K562 (cell line): Measurements from ENCODE around the gene S100A4. TPM values are rescaled to one million over a fixed set of nuclear protein-coding genes. Genes with fewer than 3 reads are reported as not detected.

Experiments used
- CBX1 ChIP-seq: sonication (generic); IDR thresholded peaks from 2 replicates; pipeline ENCODE4 v1.6.1; 2016; ENCODE audit warnings: antibody characterized with exemption, low read depth, mild to moderate bottlenecking
- CCNT2 ChIP-seq: IDR thresholded peaks from 2 replicates; pipeline ENCODE4 v1.6.1; 2011; ENCODE audit warnings: borderline replicate concordance, low read depth, mild to moderate bottlenecking, moderate library complexity, mixed read lengths, low read length; ENCODE audit not compliant: insufficient read length; ENCODE audit errors: extremely low read depth
- FOSL1 ChIP-seq: fragments of 200-800 bp; sonication (Bioruptor generic); conservative IDR thresholded peaks from 2 replicates; pipeline ENCODE4 v1.6.1; 2016; ENCODE audit warnings: missing genetic modification characterization, missing compliant biosample characterization
- HNRNPL ChIP-seq: fragments of 200-400 bp; formaldehyde crosslinking; IDR thresholded peaks from 2 replicates; pipeline ENCODE4 v1.6.1; 2017; ENCODE audit warnings: low read depth, mild to moderate bottlenecking, low read length
- L3MBTL2 ChIP-seq: fragments of 450-650 bp; IDR thresholded peaks from 2 replicates; pipeline ENCODE4 v1.6.1; 2016; ENCODE audit warnings: mild to moderate bottlenecking, moderate library complexity
- MAZ ChIP-seq, 2 experiments: fragments of 450-650 bp in 1 of 2; sonication (generic) in 1 of 2; formaldehyde crosslinking; IDR thresholded peaks in 1 of 2; conservative IDR thresholded peaks in 1 of 2; 2 replicates each; pipeline versions ENCODE4 v1.4.0 to v1.5.0; 2020; ENCODE audit warnings: mild to moderate bottlenecking in 1 of 2, missing genetic modification reagents in 1 of 2
- NFE2 ChIP-seq: IDR thresholded peaks from 2 replicates; pipeline ENCODE4 v1.6.1; 2014; ENCODE audit warnings: antibody characterized with exemption, low read depth
- RHOXF2B ChIP-seq: fragments of 250-450 bp; sonication (Bioruptor Pico); conservative IDR thresholded peaks from 2 replicates; pipeline ENCODE4 v1.5.1; 2021
- SP1 ChIP-seq: sonication (generic); formaldehyde crosslinking; IDR thresholded peaks from 2 replicates; pipeline ENCODE4 v1.8.1; 2022; ENCODE audit warnings: mild to moderate bottlenecking, missing genetic modification reagents
- STAT5A ChIP-seq: IDR thresholded peaks from 2 replicates; pipeline ENCODE4 v1.6.1; 2012; ENCODE audit warnings: low read length, inconsistent platforms, borderline replicate concordance
- THRB ChIP-seq: fragments of 450-650 bp; formaldehyde crosslinking; conservative IDR thresholded peaks from 2 replicates; pipeline ENCODE4 v1.4.0; 2022; ENCODE audit warnings: mild to moderate bottlenecking, missing genetic modification characterization
- ZBTB43 ChIP-seq: sonication (generic); formaldehyde crosslinking; IDR thresholded peaks from 2 replicates; pipeline ENCODE4 v1.8.0; 2023; ENCODE audit warnings: mild to moderate bottlenecking, missing genetic modification reagents
- ZFP36 ChIP-seq: fragments of 150-350 bp; IDR thresholded peaks from 2 replicates; pipeline ENCODE4 v1.6.1; 2018; ENCODE audit warnings: low read length, low read depth; ENCODE audit not compliant: partially characterized antibody
- ZNF780A ChIP-seq: fragments of 250-450 bp; sonication (Bioruptor Pico); IDR thresholded peaks from 2 replicates; pipeline ENCODE4 v1.5.0; 2021; ENCODE audit warnings: mild to moderate bottlenecking
- polyA plus RNA-seq, 8 experiments: library from polyadenylated mRNA; depleted of rRNA in 4 of 8; stranded (reverse) in 5 of 8; unstranded in 3 of 8; fragments of >200 nt; fragmentation: Nextera tagmentation in 2 of 8; fragmentation: Illumina TruSeq in 1 of 8; extraction: Ambion mirVana in 2 of 8; extraction: Trizol in 1 of 8; gene quantifications; 2 replicates each; pipeline versions ENCODE4 v1.2.1 to v1.2.3, GENCODE V29; 2011 to 2014; ENCODE audit warnings: inconsistent platforms in 1 of 8, missing spikeins in 1 of 8
- total RNA-seq, 7 experiments: library from RNA; depleted of rRNA in 6 of 7; stranded (reverse); fragments of >200 nt in 6 of 7; fragmentation: Illumina TruSeq in 2 of 7; extraction: Trizol in 2 of 7; gene quantifications; 2 replicates each; pipeline versions ENCODE4 v1.2.1 to v1.2.3, GENCODE V29; 2011 to 2021; ENCODE audit warnings: low replicate concordance in 1 of 7
- TF ChIP-seq, protein P1 (sequence below), 2 experiments: fragments of 450-650 bp; IDR thresholded peaks; 2 replicates each; pipeline ENCODE4 v1.6.1; 2016; ENCODE audit warnings: mild to moderate bottlenecking in 2 of 2, borderline replicate concordance in 1 of 2, low read depth in 1 of 2, moderate library complexity in 1 of 2

The S100A4 gene
- total and polyA plus RNA-seq, 9 of the 15 experiments (the other 6 are each of a cell fraction or from before 2014, with no cell fraction given) = 3.7 to 20.1 (median 11.2) TPM

GRCh38 chr1:153566414-153567371 lies 21.1 kb upstream of the S100A4 start (continued):
- TF ChIP-seq SP1 (CRISPR knock-in tag) (peak; percentile 37; the same call in 1 of the 2 replicates), STAT5A (peak; percentile 22; the same call in 1 of the 2 replicates), FOSL1 (peak; percentile 99), THRB (CRISPR knock-in tag) (0 out of 2 replicates have a peak, but pooled peaks have one; percentile 75), RHOXF2B (CRISPR knock-in tag) (no peak), ZBTB43 (CRISPR knock-in tag) (no peak), HNRNPL (peak; percentile 52; the same call in 1 of the 2 replicates), L3MBTL2 (peak; percentile 47), MAZ (CRISPR knock-in tag; conservative IDR thresholded peaks at IDR 0.05 in 1 of 2, IDR thresholded peaks at IDR 0.05 in 1 of 2) (peak in 1 of 2 experiments; percentile 91; a peak in 2 of 4 replicates), CCNT2 (peak; percentile 75), NFE2 (peak; percentile 96), ZNF780A (CRISPR knock-in tag) (no peak), ZFP36 (peak; percentile 2), CBX1 (no peak)
- TF ChIP-seq, protein P1, sequence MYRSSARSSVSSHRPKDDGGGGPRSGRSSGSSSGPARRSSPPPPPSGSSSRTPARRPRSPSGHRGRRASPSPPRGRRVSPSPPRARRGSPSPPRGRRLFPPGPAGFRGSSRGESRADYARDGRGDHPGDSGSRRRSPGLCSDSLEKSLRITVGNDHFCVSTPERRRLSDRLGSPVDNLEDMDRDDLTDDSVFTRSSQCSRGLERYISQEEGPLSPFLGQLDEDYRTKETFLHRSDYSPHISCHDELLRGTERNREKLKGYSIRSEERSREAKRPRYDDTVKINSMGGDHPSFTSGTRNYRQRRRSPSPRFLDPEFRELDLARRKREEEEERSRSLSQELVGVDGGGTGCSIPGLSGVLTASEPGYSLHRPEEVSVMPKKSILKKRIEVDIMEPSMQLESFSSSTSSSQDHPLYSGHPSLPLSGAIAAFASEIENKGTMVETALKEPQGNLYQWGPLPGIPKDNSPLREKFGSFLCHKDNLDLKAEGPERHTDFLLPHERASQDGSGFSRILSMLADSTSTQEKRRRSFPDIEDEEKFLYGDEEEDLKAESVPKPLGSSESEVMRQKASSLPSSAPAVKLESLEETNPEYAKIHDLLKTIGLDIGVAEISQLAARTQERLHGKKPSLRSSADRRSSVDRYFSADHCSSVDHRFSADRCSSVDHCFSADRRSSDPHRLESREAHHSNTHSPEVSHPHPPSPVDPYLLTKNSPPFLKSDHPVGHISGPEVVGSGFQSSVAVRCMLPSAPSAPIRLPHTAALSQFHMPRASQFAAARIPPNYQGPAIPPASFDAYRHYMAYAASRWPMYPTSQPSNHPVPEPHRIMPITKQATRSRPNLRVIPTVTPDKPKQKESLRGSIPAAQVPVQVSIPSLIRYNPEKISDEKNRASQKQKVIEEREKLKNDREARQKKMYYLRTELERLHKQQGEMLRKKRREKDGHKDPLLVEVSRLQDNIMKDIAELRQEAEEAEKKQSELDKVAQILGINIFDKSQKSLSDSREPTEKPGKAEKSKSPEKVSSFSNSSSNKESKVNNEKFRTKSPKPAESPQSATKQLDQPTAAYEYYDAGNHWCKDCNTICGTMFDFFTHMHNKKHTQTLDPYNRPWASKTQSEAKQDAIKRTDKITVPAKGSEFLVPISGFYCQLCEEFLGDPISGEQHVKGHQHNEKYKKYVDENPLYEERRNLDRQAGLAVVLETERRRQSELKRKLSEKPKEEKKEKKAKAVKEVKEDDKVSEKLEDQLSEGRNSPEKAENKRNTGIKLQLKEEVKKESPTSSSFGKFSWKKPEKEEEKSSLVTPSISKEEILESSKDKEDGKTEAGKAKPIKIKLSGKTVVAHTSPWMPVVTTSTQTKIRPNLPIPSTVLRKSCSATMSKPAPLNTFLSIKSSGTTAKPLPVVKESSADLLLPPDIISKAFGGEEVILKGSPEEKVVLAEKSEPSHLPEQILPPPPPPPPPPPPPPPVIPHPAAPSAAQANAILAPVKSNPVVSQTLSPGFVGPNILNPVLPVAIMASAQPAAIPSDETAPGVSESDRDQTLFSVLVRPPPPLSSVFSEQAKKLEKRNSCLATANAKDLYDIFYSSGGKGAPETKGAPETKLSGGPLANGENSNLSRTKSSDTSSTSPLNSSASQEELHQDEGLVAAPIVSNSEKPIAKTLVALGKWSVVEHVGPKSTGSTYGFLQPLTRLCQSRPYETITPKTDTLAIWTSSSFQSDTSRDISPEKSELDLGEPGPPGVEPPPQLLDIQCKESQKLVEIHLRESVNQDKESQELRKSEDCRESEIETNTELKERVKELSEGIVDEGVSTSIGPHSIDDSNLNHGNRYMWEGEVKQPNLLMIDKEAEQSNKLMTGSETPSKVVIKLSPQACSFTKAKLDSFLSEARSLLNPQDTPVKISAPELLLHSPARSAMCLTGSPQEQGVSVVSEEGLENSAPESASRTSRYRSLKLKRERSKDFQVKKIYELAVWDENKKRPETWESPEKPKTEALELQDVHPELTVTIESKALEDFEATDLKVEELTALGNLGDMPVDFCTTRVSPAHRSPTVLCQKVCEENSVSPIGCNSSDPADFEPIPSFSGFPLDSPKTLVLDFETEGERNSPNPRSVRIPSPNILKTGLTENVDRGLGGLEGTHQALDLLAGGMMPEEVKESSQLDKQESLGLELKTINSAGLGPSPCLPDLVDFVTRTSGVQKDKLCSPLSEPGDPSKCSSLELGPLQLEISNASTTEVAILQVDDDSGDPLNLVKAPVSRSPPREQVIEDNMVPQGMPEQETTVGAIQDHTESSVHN (IDR thresholded peaks at IDR 0.05; ENCODE audit: borderline replicate concordance in 1 of 2, low read depth in 1 of 2) = peak in 1 of 2 experiments; percentile 87; a peak in 2 of 4 replicates
